ENCODE results near the gene BSG. TPM values are rescaled to one million over a fixed set of nuclear protein-coding genes. Genes with fewer than 3 reads are reported as not detected.

Gene BSG
- total RNA-seq, 2 donors from 2014 or later = 176 to 264 TPM

- ATAC-seq (no peak), DNase-seq (no peak)
- TF ChIP-seq CTCF (IDR thresholded peaks at IDR 0.05) (no peak), POLR2A (IDR thresholded peaks at IDR 0.05) (no peak)
- H3K9me3 ChIP-seq = no peaks in the 10 kb centered on the region
- H3K36me3 ChIP-seq (replicated peaks in 1 of 2; ENCODE audit: insufficient read depth in 1 of 2, low read depth in 2 of 2) = peaks cover 8 to 10% of the 10 kb centered on the region in 2 donors
- H3K27me3 ChIP-seq = peaks cover 0 to 13% of the 10 kb centered on the region in 2 donors
- intact Hi-C loops (cut with DNase I) = no loop called here
- WGBS, 2 donors = 52 to 64% methylated on average over 6 to 10 of the region's 10 CpGs
- peaks cover 21% of the 10 kb centered on the region for H3K4me1 ChIP-seq
- H3K4me3 ChIP-seq = no peak overlapping the region
- H3K27ac ChIP-seq = no peak overlapping the region
Measured at GRCh38 chr19:585551-586110, 13.2 kb downstream of the BSG start.

- peaks cover 0 to 20% of the 10 kb centered on the region in 2 donors for H3K27me3 ChIP-seq
Measured at GRCh38 chr19:588093-588740, 15.8 kb downstream of the BSG start.

GRCh38 chr19:588741-589692, 16.6 kb downstream of the BSG start:
- peaks cover 29% of the 10 kb centered on the region for H3K4me1 ChIP-seq
- no peaks in the 10 kb centered on the region for H3K36me3 ChIP-seq (replicated peaks in 1 of 2; ENCODE audit: insufficient read depth in 1 of 2, low read depth in 2 of 2)
- intact Hi-C loops (cut with DNase I) = no loop called here
- TF ChIP-seq CTCF (IDR thresholded peaks at IDR 0.05) (no peak), POLR2A (IDR thresholded peaks at IDR 0.05) (no peak)
- peaks cover 0 to 20% of the 10 kb centered on the region in 2 donors for H3K27me3 ChIP-seq
- ATAC-seq = no peak
- WGBS, 2 donors = 12 to 23% methylated on average over 4 to 53 of the region's 54 CpGs
- no peaks in the 10 kb centered on the region for H3K9me3 ChIP-seq
- H3K4me3 ChIP-seq = no peak overlapping the region
- DNase-seq = no peak
- no peak overlapping the region for H3K27ac ChIP-seq

More at GRCh38 chr19:588093-588740, 15.8 kb downstream of the BSG start:
- Histone ChIP-seq H3K9me3 (no peaks in the 10 kb centered on the region), H3K4me3 (no peak overlapping the region), H3K4me1 (peaks cover 29% of the 10 kb centered on the region), H3K27ac (no peak overlapping the region), H3K36me3 (replicated peaks in 1 of 2; ENCODE audit: insufficient read depth in 1 of 2, low read depth in 2 of 2) (no peaks in the 10 kb centered on the region)
- intact Hi-C loops (cut with DNase I) = no loop called here
- WGBS, 2 donors = 5 to 9% methylated on average over 3 to 39 of the region's 41 CpGs
- TF ChIP-seq POLR2A (IDR thresholded peaks at IDR 0.05) (no peak), CTCF (IDR thresholded peaks at IDR 0.05) (peak in 4 of 7 experiments; percentile 22 to 44 (median 30))
- DNase-seq (peak; percentile 50 to 71 (median 63)), ATAC-seq (peak; percentile 36)

GRCh38 chr19:589693-590395, 17.4 kb downstream of the BSG start, which contains the start of gene HCN2:
HCN2 (plus strand) TSS chr19:589881; CDS start chr19:589946, 65 bp downstream.
- Histone ChIP-seq H3K27ac (no peak within 1 kb of the TSS), H3K9me3 (no peaks in the 10 kb centered on the region), H3K4me3 (no peak within 1 kb of the TSS), H3K27me3 (peaks cover 0 to 20% of the 10 kb centered on the region in 2 donors), H3K4me1 (peaks cover 29% of the 10 kb centered on the region), H3K36me3 (replicated peaks in 1 of 2; ENCODE audit: insufficient read depth in 1 of 2, low read depth in 2 of 2) (no peaks in the 10 kb centered on the region)
- intact Hi-C loops (cut with DNase I) = no loop called here
- 1% methylated on average over 14 of the region's 132 CpGs; no CpG with 5 or more reads in 1 of the 2 donors for WGBS, 2 donors
- ATAC-seq = no peak
- TF ChIP-seq POLR2A (IDR thresholded peaks at IDR 0.05) (no peak), CTCF (IDR thresholded peaks at IDR 0.05) (no peak)
- no peak for DNase-seq
